Measurements from ENCODE around the gene TMC7. TPM values are rescaled to one million over a fixed set of nuclear protein-coding genes. Genes with fewer than 3 reads are reported as not detected.

The TMC7 gene
- total and polyA plus RNA-seq, 2 of the 13 experiments (the other 11 are each of a cell fraction or from before 2014, with no cell fraction given), result 1.2 to 5.1 TPM

GRCh38 chr16:19108409-19109287 is 124.9 kb downstream of the TMC7 start (continued):
- TF ChIP-seq NR2F6 (IDR thresholded peaks at IDR 0.05) (peak; percentile 67), NR2F6 (CRISPR knock-in tag; IDR thresholded peaks at IDR 0.05) (0 out of 2 replicates have a peak, but pooled peaks have one; percentile 62), AGO1 (IDR thresholded peaks at IDR 0.05; ENCODE audit: low read depth, low read length, poor library complexity, severe bottlenecking) (no peak), ZNF354B (CRISPR knock-in tag; IDR thresholded peaks at IDR 0.05) (peak; percentile 77; the same call in 1 of the 2 replicates), ZNF704 (CRISPR knock-in tag; IDR thresholded peaks at IDR 0.05; ENCODE audit: borderline replicate concordance) (no peak), HMG20A (CRISPR knock-in tag; IDR thresholded peaks at IDR 0.05; ENCODE audit: borderline replicate concordance) (peak; percentile 60; the same call in 1 of the 2 replicates), ATF7-NPFF (CRISPR knock-in tag; IDR thresholded peaks at IDR 0.05; ENCODE audit: low read depth) (no peak), ZFP90 (CRISPR knock-in tag; IDR thresholded peaks at IDR 0.05; ENCODE audit: borderline replicate concordance) (no peak), ZNF383 (CRISPR knock-in tag; IDR thresholded peaks at IDR 0.05; ENCODE audit: borderline replicate concordance) (0 out of 2 replicates have a peak, but pooled peaks have one; percentile 3), ZNF772 (CRISPR knock-in tag; IDR thresholded peaks at IDR 0.05) (no peak), ZSCAN20 (CRISPR knock-in tag; IDR thresholded peaks at IDR 0.05; ENCODE audit: borderline replicate concordance) (peak; percentile 82; the same call in 1 of the 2 replicates), SRSF4 (IDR thresholded peaks at IDR 0.05; ENCODE audit: low read depth, low read length, poor library complexity, severe bottlenecking) (no peak), ZNF142 (CRISPR knock-in tag; IDR thresholded peaks at IDR 0.05) (0 out of 2 replicates have a peak, but pooled peaks have one; percentile 24), HNRNPK (IDR thresholded peaks at IDR 0.05; ENCODE audit: low read depth, low read length, poor library complexity, severe bottlenecking) (no peak), ZNF597 (CRISPR knock-in tag; IDR thresholded peaks at IDR 0.05) (0 out of 2 replicates have a peak, but pooled peaks have one; percentile 63), NFYB (CRISPR knock-in tag; IDR thresholded peaks at IDR 0.05) (no peak), ZNF572 (CRISPR knock-in tag; IDR thresholded peaks at IDR 0.05) (no peak), TFDP1 (CRISPR knock-in tag; IDR thresholded peaks at IDR 0.05; ENCODE audit: borderline replicate concordance) (no peak; the same call in 1 of the 2 replicates), SRY (CRISPR knock-in tag; IDR thresholded peaks at IDR 0.05) (peak; percentile 55; the same call in 1 of the 2 replicates)
